Endothelial cell (in vitro differentiated cells): ENCODE measurements around the gene ABCB1. TPM values are rescaled to one million over a fixed set of nuclear protein-coding genes. Genes with fewer than 3 reads are reported as not detected.

ENCODE experiments used
- DNase-seq: peaks from one replicate; pipeline ENCODE4 v3.0.0; 2021; ENCODE audit warnings: low spot score
- H3K27ac Mint-ChIP-seq: one replicate; pipeline ENCODE4 v1.8.0; 2021; ENCODE audit warnings: mixed read lengths, inconsistent platforms; ENCODE audit not compliant: unreplicated experiment
- H3K27me3 Mint-ChIP-seq: one replicate; pipeline ENCODE4 v1.8.0; 2021; ENCODE audit warnings: mild to moderate bottlenecking, moderate library complexity, mixed read lengths, inconsistent platforms; ENCODE audit not compliant: unreplicated experiment
- H3K36me3 Mint-ChIP-seq: one replicate; pipeline ENCODE4 v1.8.0; 2021; ENCODE audit warnings: mild to moderate bottlenecking, low read depth, mixed read lengths, inconsistent platforms; ENCODE audit not compliant: unreplicated experiment
- H3K4me1 Mint-ChIP-seq: one replicate; pipeline ENCODE4 v1.8.0; 2021; ENCODE audit warnings: mild to moderate bottlenecking, mixed read lengths, inconsistent platforms; ENCODE audit not compliant: unreplicated experiment
- H3K4me3 Mint-ChIP-seq: one replicate; pipeline ENCODE4 v1.8.0; 2021; ENCODE audit warnings: mild to moderate bottlenecking, mixed read lengths, inconsistent platforms; ENCODE audit not compliant: unreplicated experiment
- H3K9me3 Mint-ChIP-seq: one replicate; pipeline ENCODE4 v1.8.0; 2021; ENCODE audit warnings: mixed read lengths, inconsistent platforms; ENCODE audit not compliant: unreplicated experiment
- CTCF ChIP-seq: fragments of 200-600 bp; sonication (generic); IDR thresholded peaks from one replicate; pipeline ENCODE4 v1.5.0; 2021; ENCODE audit warnings: antibody characterized with exemption; ENCODE audit not compliant: unreplicated experiment
- total RNA-seq: library from RNA; stranded (reverse); fragmentation: NEBNext Ultra II Directional; extraction: Animal tissue kit (Norgen Biotek cat#: 25700); gene quantifications from one replicate; pipeline ENCODE4 v1.2.1, GENCODE V29; 2021; ENCODE audit not compliant: unreplicated experiment

ABCB1 gene
- total RNA-seq, 1 donor from 2014 or later: 1.0 TPM

DNA sequence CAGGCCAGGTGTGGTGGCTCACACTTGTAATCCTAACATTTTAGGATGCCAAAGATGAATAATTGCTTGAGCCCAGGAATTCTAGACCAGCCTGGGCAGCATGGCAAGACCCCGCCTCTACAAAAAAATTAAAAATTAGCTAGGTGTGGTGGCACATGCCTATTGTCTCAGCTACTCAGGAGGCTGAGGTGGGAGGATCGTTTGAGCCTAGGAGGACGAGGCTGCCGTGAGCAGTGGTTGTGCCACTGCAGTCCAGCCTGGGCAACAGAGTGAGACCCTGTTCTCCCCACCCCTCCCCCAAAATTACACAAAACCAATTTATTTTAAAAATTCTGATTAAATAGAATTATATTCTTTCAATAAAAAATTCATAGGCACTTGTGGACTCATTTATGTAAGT, 39.0 kb downstream of the ABCB1 start:
- no peaks in the 10 kb centered on the region for H3K27me3 Mint-ChIP-seq
- no peak overlapping the region for H3K27ac Mint-ChIP-seq
- no peaks in the 10 kb centered on the region for H3K4me1 Mint-ChIP-seq
- no peaks in the 10 kb centered on the region for H3K36me3 Mint-ChIP-seq
- no peaks in the 10 kb centered on the region for H3K9me3 Mint-ChIP-seq
- no peak overlapping the region for H3K4me3 Mint-ChIP-seq
- TF ChIP-seq CTCF: no peak
- DNase-seq: no peak

GRCh38 chr7:87561102-87561501, 39.6 kb downstream of the ABCB1 start:
- Mint-ChIP-seq H3K4me3 (no peak overlapping the region), H3K4me1 (no peaks in the 10 kb centered on the region), H3K9me3 (no peaks in the 10 kb centered on the region), H3K27ac (no peak overlapping the region), H3K27me3 (no peaks in the 10 kb centered on the region), H3K36me3 (no peaks in the 10 kb centered on the region)
- DNase-seq: no peak
- TF ChIP-seq CTCF: no peak

DNA sequence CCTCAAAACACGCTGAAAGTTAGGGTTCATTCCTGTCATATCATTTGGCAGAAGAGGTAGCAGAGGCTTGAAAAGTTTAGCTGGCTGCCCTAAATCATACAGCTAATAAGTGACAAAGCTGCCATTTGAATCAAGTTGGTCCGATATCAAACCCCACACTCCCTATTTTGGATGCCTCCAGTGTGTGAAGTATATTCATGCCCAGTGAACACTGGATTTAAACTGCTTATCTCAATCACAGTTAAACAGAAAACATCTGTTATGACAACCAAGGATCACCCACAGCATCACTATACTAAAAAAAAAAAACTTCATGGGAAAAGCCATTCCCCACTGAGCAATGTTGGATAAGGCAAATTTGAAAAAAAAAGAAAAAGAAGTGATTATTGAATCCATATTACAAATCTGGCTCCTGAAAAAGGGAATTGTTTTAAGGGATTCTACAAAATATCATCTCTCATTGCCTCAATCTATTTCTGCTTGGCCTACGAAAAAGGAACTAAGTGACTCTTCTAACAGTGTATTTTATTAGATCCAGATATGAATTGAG, 48.3 kb downstream of the ABCB1 start:
- Mint-ChIP-seq H3K36me3 (no peaks in the 10 kb centered on the region), H3K4me1 (no peaks in the 10 kb centered on the region), H3K4me3 (no peak overlapping the region), H3K27ac (no peak overlapping the region), H3K9me3 (no peaks in the 10 kb centered on the region), H3K27me3 (no peaks in the 10 kb centered on the region)
- TF ChIP-seq CTCF: no peak
- DNase-seq: no peak

DNA sequence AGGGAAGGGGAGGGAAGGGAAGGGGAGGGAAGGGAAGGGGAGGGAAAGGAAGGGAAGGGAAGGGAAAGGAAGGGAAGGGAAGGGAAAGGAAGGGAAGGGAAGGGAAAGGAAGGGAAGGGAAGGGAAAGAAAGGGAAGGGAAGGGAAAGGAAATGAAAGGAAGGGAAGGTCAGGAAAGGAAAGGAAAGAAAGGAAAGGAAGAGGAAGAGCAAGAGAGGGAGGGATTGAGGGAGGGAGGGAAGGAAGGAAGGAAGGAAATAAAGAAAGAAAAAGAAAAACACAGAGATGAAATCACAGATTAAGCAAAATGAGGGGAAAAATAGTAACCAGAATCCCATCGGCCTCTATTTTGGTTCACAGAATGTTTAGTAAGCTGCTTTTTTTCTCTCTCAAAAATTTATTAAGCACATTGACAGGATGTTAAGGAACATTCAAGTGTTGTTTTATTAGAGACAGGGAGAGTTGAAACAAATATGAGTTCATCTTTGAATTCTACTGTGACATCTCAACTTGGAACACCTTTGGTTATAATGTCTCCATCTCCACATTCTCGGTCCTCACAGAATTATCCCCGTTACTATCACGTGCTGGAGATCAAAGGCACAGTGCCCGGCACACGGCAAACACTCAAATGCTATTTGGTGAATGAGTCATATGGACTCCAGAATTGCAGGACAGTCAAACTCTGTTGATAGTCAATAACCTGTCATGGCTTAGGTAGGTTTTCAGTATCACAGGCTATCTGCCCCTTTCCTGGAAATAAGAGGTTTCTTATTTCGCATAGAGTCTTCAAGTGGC, 52.4 kb downstream of the ABCB1 start:
- no peak for TF ChIP-seq CTCF
- Mint-ChIP-seq H3K9me3 (no peaks in the 10 kb centered on the region), H3K4me1 (no peaks in the 10 kb centered on the region), H3K27me3 (no peaks in the 10 kb centered on the region), H3K4me3 (no peak overlapping the region), H3K27ac (no peak overlapping the region), H3K36me3 (no peaks in the 10 kb centered on the region)
- no peak for DNase-seq

DNA sequence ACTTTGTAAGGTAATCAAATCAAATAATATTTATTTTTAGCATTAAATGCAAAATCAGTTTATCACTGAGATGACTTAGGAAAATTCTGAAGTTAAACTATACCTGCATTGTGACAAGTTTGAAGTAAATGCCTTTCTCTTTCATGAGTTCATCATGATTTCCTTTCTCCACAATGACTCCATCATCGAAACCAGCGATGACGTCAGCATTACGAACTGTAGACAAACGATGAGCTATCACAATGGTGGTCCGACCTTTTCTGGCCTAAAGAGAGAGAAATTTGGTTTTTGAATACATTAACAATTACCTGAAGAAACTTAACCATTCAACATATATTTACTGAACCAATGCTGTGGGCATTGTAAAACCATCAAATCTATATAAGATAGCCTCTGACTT, 54.9 kb downstream of the ABCB1 start:
- TF ChIP-seq CTCF: no peak
- no peaks in the 10 kb centered on the region for H3K9me3 Mint-ChIP-seq
- DNase-seq: no peak
- no peaks in the 10 kb centered on the region for H3K36me3 Mint-ChIP-seq
- H3K4me1 Mint-ChIP-seq: no peaks in the 10 kb centered on the region
- no peak overlapping the region for H3K4me3 Mint-ChIP-seq
- no peaks in the 10 kb centered on the region for H3K27me3 Mint-ChIP-seq
- H3K27ac Mint-ChIP-seq: no peak overlapping the region
